Measurements from ENCODE around the gene ELP6. TPM values are rescaled to one million over a fixed set of nuclear protein-coding genes. Genes with fewer than 3 reads are reported as not detected.

ELP6 gene
- total RNA-seq (10 to 100 TPM; 11.0 to 12.3 TPM), total RNA-seq (9.8 to 46.4 (median 20.6) reads per million in 172 experiments)
- polyA plus RNA-seq (2013, experiment 1 of 2), result 22.5 TPM
- polyA plus RNA-seq (2013, experiment 2 of 2), result 20.2 TPM

DNA sequence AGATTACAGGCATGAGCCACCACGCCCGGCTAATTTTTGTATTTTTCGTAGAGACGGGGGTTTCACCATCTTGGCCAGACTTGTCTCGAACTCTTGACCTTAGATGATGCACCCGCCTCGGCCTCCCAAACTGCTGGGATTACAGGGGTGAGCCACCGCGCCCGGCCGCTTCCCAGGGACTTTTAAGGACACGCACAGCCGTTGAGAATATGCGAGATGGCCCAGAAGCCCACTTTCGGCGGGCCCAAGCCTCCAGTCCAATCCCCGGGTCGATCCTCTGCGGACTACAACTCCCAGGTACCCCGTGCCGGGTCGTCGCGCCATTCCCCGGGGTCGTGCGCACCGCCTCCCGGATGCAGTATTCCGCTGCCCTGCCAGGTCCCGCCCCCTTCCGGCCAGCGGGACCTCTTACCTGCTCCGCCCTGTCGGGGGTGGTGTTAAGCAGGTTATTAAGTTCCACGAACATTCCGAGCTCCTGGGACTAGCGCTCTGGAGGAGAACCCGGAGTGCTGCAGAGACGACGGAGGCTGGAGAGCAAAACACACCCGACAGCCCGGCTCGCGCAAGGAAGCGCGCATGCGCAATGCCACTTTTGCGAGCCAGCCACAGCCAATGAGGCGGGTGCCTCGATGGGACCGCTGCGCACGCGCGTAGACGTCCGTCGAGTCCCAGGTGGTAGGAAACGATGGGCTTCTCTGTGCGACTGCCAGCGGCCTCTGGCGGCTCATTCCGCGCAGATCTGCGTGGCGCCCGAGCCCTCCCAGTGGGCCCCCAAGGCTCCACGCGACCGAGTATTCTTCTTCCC is at the start of gene ELP6:
Gene ELP6, minus strand, starts transcription at position 588 of the 805 bp plus-strand sequence. Its CDS starts 122 bp downstream, at position 466.
- Mint-ChIP-seq H3K9me3 (no peaks in the 10 kb centered on the region), H3K4me3 (peak within 1 kb of the TSS; percentile 99), H3K36me3 (ENCODE audit: low read depth) (peaks cover 23% of the 10 kb centered on the region), H3K27me3 (no peaks in the 10 kb centered on the region), H3K27ac (peak within 1 kb of the TSS; percentile 89), H3K4me1 (ENCODE audit: low read depth) (peaks cover 28% of the 10 kb centered on the region)
- TF ChIP-seq, protein P1, sequence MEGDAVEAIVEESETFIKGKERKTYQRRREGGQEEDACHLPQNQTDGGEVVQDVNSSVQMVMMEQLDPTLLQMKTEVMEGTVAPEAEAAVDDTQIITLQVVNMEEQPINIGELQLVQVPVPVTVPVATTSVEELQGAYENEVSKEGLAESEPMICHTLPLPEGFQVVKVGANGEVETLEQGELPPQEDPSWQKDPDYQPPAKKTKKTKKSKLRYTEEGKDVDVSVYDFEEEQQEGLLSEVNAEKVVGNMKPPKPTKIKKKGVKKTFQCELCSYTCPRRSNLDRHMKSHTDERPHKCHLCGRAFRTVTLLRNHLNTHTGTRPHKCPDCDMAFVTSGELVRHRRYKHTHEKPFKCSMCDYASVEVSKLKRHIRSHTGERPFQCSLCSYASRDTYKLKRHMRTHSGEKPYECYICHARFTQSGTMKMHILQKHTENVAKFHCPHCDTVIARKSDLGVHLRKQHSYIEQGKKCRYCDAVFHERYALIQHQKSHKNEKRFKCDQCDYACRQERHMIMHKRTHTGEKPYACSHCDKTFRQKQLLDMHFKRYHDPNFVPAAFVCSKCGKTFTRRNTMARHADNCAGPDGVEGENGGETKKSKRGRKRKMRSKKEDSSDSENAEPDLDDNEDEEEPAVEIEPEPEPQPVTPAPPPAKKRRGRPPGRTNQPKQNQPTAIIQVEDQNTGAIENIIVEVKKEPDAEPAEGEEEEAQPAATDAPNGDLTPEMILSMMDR (IDR thresholded peaks at IDR 0.05), result peak; percentile 68
- Histone ChIP-seq H3K4me3 (ENCODE audit: low read length) (peak within 1 kb of the TSS; percentile 96), H3K27me3 (ENCODE audit: control insufficient read depth in 1 of 2, insufficient read depth in 2 of 2, low read length in 2 of 2) (no peaks in the 10 kb centered on the region), H3K4me1 (ENCODE audit: insufficient read depth, low read length) (peaks cover 22% of the 10 kb centered on the region), H3K36me3 (ENCODE audit: insufficient read depth, low read length) (peaks cover 12% of the 10 kb centered on the region), H3K9me3 (ENCODE audit: control insufficient read depth in 1 of 2, insufficient read depth in 1 of 2, low read length in 2 of 2) (no peaks in the 10 kb centered on the region), H3K27ac (ENCODE audit: low read depth in 1 of 2, low read length in 2 of 2) (peak within 1 kb of the TSS; percentile 93 to 98)
- intact Hi-C loops (cut with DNase I, micrococcal nuclease), result loop anchor here (1.0 to 10.0 kb wide), 10 partner anchors 36 to 1494 kb away; partner anchors contain the start of genes SCAP (in 2 of the 2), DHX30 (in 1 of the 2), KIF9 (in 1 of the 2) and KLHL18 (in 1 of the 2)
- ChIA-PET CTCF (interaction anchor here (0.6 to 1.5 kb wide), 4 partner anchors 9 to 311 kb away, joined by 3 to 5 read pairs (median 3); partner anchors contain the start of gene SCAP), POLR2A (interaction anchor here (0.7 to 1.9 kb wide), 7 partner anchors 38 to 1823 kb away, joined by 3 to 9 read pairs (median 5); partner anchors contain the start of genes NDUFAF3, PTPN23 and SMARCC1)
- DNase-seq, result peak; percentile 92 to 99 (median 97)
- peak; percentile 93 for ATAC-seq (ENCODE audit: poor library complexity)

DNA sequence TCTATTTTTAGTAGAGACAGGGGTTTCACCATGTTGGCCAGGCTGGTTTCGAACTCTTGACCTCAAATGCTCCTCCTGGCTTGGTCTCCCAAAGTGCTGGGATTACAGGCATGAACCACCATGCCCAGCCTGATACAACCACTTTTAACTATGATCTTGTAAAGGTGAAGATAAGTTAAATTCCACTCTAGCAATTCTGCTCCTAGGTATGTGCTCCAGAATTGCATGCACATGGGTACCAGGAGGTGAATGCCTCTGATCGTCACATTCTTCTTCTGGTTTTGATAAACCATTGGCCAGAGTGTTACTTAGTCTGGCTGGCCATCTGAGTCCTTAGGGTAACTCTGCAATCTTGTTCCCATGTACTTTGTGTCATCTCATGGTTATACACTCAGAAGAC is 42.8 kb upstream of the ELP6 start:
- no peaks in the 10 kb centered on the region for H3K27me3 ChIP-seq (ENCODE audit: control insufficient read depth in 1 of 2, insufficient read depth in 2 of 2, low read length in 2 of 2)
- no peak overlapping the region for H3K4me3 ChIP-seq (ENCODE audit: low read length)
- ATAC-seq (ENCODE audit: poor library complexity) (no peak), DNase-seq (no peak)
- H3K4me1 ChIP-seq (ENCODE audit: insufficient read depth, low read length), result no peaks in the 10 kb centered on the region
- no peak overlapping the region for H3K27ac ChIP-seq (ENCODE audit: low read depth in 1 of 2, low read length in 2 of 2)
- Mint-ChIP-seq H3K9me3 (no peaks in the 10 kb centered on the region), H3K36me3 (ENCODE audit: low read depth) (no peaks in the 10 kb centered on the region), H3K27ac (no peak overlapping the region), H3K4me3 (no peak overlapping the region), H3K27me3 (peaks cover 10% of the 10 kb centered on the region), H3K4me1 (ENCODE audit: low read depth) (no peaks in the 10 kb centered on the region)
- no peaks in the 10 kb centered on the region for H3K36me3 ChIP-seq (ENCODE audit: insufficient read depth, low read length)
- POLR2A ChIA-PET, result no interaction called here
- intact Hi-C loops (cut with DNase I, micrococcal nuclease), result no loop called here
- H3K9me3 ChIP-seq (ENCODE audit: control insufficient read depth in 1 of 2, insufficient read depth in 1 of 2, low read length in 2 of 2), result no peaks in the 10 kb centered on the region
- CTCF ChIA-PET, result no interaction called here
- TF ChIP-seq, protein P1 (IDR thresholded peaks at IDR 0.05), result no peak

GRCh38 chr3:47554335-47554734 is 40.8 kb upstream of the ELP6 start:
- ATAC-seq (ENCODE audit: poor library complexity) (no peak), DNase-seq (no peak)
- peaks cover 19% of the 10 kb centered on the region for H3K27me3 Mint-ChIP-seq
- no peaks in the 10 kb centered on the region for H3K36me3 Mint-ChIP-seq (ENCODE audit: low read depth)
- no peaks in the 10 kb centered on the region for H3K9me3 Mint-ChIP-seq
- TF ChIP-seq, protein P1 (IDR thresholded peaks at IDR 0.05), result no peak
- H3K27ac Mint-ChIP-seq, result no peak overlapping the region
- H3K27me3 ChIP-seq (ENCODE audit: control insufficient read depth in 1 of 2, insufficient read depth in 2 of 2, low read length in 2 of 2), result no peaks in the 10 kb centered on the region
- no peak overlapping the region for H3K4me3 Mint-ChIP-seq
- H3K4me1 ChIP-seq (ENCODE audit: insufficient read depth, low read length), result no peaks in the 10 kb centered on the region
- H3K36me3 ChIP-seq (ENCODE audit: insufficient read depth, low read length), result no peaks in the 10 kb centered on the region
- H3K9me3 ChIP-seq (ENCODE audit: control insufficient read depth in 1 of 2, insufficient read depth in 1 of 2, low read length in 2 of 2), result no peaks in the 10 kb centered on the region
- POLR2A ChIA-PET, result no interaction called here
- no peak overlapping the region for H3K4me3 ChIP-seq (ENCODE audit: low read length)
- no peak overlapping the region for H3K27ac ChIP-seq (ENCODE audit: low read depth in 1 of 2, low read length in 2 of 2)
- CTCF ChIA-PET, result no interaction called here
- intact Hi-C loops (cut with DNase I, micrococcal nuclease), result no loop called here
- no peaks in the 10 kb centered on the region for H3K4me1 Mint-ChIP-seq (ENCODE audit: low read depth)

All from CD4-positive, alpha-beta T cell (primary cell).